B cell (primary cell): ENCODE data around the gene REG3A.

Source experiments
- EZH2 ChIP-seq: IDR thresholded peaks from 2 replicates; pipeline ENCODE4 v1.6.1; 2012; ENCODE audit warnings: borderline replicate concordance, low read depth, mild to moderate bottlenecking, moderate library complexity, low read length; ENCODE audit not compliant: insufficient read depth, poor library complexity, severe bottlenecking
- TF ChIP-seq, protein P1 (sequence below): fragments of 200-600 bp; IDR thresholded peaks from one replicate; pipeline ENCODE4 v1.8.0; 2022; ENCODE audit warnings: antibody characterized with exemption, mild to moderate bottlenecking

DNA sequence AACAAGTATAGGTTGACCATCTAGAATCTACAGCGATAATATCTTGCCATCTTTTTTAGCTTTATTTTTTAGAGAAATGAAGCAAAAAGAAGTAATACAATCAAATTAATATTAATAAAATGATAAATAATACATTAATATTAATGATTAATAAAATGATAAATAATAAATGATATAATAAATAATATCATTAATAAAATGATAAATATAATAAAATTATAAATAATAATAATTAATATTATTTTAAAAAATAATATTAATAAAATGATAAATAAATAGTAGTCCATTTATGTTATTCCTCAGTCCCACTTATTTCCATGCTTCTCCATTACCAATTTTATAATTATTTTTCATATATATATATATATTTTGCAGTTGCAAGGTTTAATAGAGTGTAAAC, 3.2 kb upstream of the REG3A start:
- TF ChIP-seq, protein P1, sequence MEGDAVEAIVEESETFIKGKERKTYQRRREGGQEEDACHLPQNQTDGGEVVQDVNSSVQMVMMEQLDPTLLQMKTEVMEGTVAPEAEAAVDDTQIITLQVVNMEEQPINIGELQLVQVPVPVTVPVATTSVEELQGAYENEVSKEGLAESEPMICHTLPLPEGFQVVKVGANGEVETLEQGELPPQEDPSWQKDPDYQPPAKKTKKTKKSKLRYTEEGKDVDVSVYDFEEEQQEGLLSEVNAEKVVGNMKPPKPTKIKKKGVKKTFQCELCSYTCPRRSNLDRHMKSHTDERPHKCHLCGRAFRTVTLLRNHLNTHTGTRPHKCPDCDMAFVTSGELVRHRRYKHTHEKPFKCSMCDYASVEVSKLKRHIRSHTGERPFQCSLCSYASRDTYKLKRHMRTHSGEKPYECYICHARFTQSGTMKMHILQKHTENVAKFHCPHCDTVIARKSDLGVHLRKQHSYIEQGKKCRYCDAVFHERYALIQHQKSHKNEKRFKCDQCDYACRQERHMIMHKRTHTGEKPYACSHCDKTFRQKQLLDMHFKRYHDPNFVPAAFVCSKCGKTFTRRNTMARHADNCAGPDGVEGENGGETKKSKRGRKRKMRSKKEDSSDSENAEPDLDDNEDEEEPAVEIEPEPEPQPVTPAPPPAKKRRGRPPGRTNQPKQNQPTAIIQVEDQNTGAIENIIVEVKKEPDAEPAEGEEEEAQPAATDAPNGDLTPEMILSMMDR = no peak
- no peak for TF ChIP-seq EZH2
